Left lung (tissue), 10 donors: Measurements from ENCODE around the gene UCN. TPM values are rescaled to one million over a fixed set of nuclear protein-coding genes. Genes with fewer than 3 reads are reported as not detected.
"Not testable (repeated sequence)": the region's sequence is repeated elsewhere in the genome, so short reads cannot be mapped to it uniquely, and the experiment has no call there.

Source experiments
- ATAC-seq: fragments of 200-7000 bp; cut with Tn5 transposase; one replicate; pipeline ENCODE4 v1.9.1; 2020; ENCODE audit warnings: moderate library complexity
- DNase-seq, 4 donors: peaks; one replicate each; pipeline ENCODE4 v3.0.0-alpha.2; 2013 to 2020
- H3K27ac ChIP-seq, 2 donors: fragments of 200-600 bp; sonication (generic) in 1 of 2; one replicate each; pipeline versions ENCODE4 v1.5.0 to v1.8.0; 2020 to 2021
- H3K27me3 ChIP-seq, 2 donors: fragments of 200-600 bp; sonication (generic) in 1 of 2; one replicate each; pipeline versions ENCODE4 v1.5.0 to v1.8.0; 2020 to 2021
- H3K36me3 ChIP-seq, 2 donors: fragments of 200-600 bp; sonication (generic) in 1 of 2; one replicate each; pipeline versions ENCODE4 v1.5.0 to v1.8.0; 2020 to 2021
- H3K4me1 ChIP-seq, 2 donors: fragments of 200-600 bp; one replicate each; pipeline ENCODE4 v1.8.0; 2021
- H3K4me3 ChIP-seq, 2 donors: fragments of 200-600 bp; sonication (generic) in 1 of 2; one replicate each; pipeline versions ENCODE4 v1.5.0 to v1.8.0; 2020 to 2021; ENCODE audit warnings: mild to moderate bottlenecking in 1 of 2
- H3K9me3 ChIP-seq, 2 donors: fragments of 200-600 bp; sonication (generic) in 1 of 2; one replicate each; pipeline versions ENCODE4 v1.5.0 to v1.8.0; 2020 to 2021
- intact Hi-C, 2 donors: fragments of 100-400 bp; cut with DNase I; formaldehyde crosslinking; loops; one replicate each; pipeline versions ENCODE4 v1.11.2 to v1.14.2; 2022
- polyA plus RNA-seq, 6 donors: library from polyadenylated mRNA; unstranded; fragments of 120-200 nt; gene quantifications; one replicate each; pipeline ENCODE4 v1.2.1, GENCODE V29; 2013; ENCODE audit not compliant: insufficient read length in 6 of 6
- total RNA-seq, 2 donors: library from RNA; stranded (reverse); fragmentation: NEBNext Ultra II Directional; extraction: Animal tissue kit (Norgen Biotek cat#: 25700); gene quantifications; one replicate each; pipeline ENCODE4 v1.2.1, GENCODE V29; 2021
- TF ChIP-seq, protein P1 (sequence below), 2 donors: fragments of 200-600 bp; sonication (generic) in 1 of 2; IDR thresholded peaks; one replicate each; pipeline versions ENCODE4 v1.5.0 to v1.8.0; 2021; ENCODE audit warnings: antibody characterized with exemption in 2 of 2
- donor health status: DM: no; HTN: yes; CAD: no.
- donor health status: DM: no; HTN: no; CAD: no.

Gene UCN
- total and polyA plus RNA-seq, 8 donors: 1.3 to 2.6 (median 1.8) TPM

DNA sequence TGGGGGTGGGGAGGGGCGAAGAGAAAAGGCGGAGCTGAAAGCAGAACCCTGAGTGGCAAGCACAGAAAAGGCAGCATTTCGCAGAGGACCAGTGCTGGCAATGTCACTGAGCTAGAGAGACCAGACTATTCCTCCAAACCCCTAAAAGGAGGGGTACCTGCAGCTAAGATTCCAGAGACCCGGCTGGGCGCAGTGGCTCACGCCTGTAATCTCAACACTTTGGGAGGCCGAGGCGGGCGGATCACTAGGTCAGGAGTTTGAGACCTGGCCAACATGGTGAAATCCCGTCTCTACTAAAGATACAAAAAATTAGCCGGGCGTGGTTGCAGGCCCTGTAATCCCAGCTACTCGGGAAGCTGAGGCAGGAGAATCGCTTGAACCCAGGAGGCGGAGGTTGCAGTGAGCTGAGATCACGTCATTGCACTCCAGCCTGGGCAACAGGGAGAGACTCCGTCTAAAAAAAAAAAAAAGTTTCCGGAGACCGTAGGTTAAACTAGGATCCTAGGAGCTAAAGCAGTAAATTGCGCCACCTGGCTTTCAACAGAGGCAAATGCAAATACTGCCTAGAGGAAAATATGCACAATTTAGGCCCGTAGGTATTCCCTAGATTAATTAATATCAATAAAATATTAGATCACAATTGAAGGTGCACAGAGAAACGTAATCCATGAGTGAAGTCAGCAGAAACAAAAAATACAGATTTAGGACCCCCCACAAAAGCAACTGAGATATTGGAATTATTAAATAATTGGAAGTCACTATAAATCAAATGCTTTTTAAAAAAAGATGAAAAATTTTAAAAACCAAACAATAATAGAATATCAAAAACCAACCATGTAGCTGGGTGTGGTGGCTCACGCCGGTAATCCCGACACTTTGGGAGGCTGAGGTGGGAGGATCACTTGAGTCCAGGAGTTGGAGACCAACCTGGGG lies 4.9 kb downstream of the UCN start:
- Histone ChIP-seq H3K27me3 (peaks cover 27 to 41% of the 10 kb centered on the region in 2 donors), H3K4me3 (peak overlapping the region; percentile 31), H3K36me3 (peaks cover 0 to 4% of the 10 kb centered on the region in 2 donors), H3K27ac (no peak overlapping the region), H3K4me1 (peaks cover 0 to 32% of the 10 kb centered on the region in 2 donors), H3K9me3 (no peaks in the 10 kb centered on the region)
- DNase-seq (no peak), ATAC-seq (peak; percentile 89)
- intact Hi-C loops: no loop called here
- TF ChIP-seq, protein P1, sequence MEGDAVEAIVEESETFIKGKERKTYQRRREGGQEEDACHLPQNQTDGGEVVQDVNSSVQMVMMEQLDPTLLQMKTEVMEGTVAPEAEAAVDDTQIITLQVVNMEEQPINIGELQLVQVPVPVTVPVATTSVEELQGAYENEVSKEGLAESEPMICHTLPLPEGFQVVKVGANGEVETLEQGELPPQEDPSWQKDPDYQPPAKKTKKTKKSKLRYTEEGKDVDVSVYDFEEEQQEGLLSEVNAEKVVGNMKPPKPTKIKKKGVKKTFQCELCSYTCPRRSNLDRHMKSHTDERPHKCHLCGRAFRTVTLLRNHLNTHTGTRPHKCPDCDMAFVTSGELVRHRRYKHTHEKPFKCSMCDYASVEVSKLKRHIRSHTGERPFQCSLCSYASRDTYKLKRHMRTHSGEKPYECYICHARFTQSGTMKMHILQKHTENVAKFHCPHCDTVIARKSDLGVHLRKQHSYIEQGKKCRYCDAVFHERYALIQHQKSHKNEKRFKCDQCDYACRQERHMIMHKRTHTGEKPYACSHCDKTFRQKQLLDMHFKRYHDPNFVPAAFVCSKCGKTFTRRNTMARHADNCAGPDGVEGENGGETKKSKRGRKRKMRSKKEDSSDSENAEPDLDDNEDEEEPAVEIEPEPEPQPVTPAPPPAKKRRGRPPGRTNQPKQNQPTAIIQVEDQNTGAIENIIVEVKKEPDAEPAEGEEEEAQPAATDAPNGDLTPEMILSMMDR (IDR thresholded peaks at IDR 0.05): peak; percentile 85 to 92

DNA sequence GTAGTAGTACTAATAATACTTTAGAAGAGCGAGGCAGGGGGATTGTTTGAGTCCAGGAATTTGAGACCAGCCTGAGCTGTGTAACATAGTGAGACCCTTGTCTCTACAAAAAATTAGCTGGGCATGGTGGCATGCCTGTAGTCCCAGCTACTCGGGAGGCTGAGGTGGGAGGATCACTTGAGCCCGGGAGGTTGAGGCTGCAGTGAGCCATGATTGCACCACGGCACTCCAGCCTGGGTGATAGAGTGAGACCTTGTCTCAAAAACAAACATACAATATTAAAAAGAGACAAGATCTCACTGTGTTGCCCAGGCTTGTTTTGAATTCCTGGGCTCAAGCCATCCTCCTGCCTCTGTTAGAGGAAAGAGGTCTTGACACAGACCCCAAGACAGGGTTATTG lies 7.6 kb downstream of the UCN start:
- DNase-seq, ATAC-seq, H3K27ac ChIP-seq, H3K4me3 ChIP-seq, intact Hi-C loops, H3K36me3 ChIP-seq, H3K9me3 ChIP-seq: not testable (repeated sequence)
- peaks cover 0 to 14% of the 10 kb centered on the region in 2 donors for H3K27me3 ChIP-seq
- H3K4me1 ChIP-seq: peaks cover 0 to 13% of the 10 kb centered on the region in 2 donors

DNA sequence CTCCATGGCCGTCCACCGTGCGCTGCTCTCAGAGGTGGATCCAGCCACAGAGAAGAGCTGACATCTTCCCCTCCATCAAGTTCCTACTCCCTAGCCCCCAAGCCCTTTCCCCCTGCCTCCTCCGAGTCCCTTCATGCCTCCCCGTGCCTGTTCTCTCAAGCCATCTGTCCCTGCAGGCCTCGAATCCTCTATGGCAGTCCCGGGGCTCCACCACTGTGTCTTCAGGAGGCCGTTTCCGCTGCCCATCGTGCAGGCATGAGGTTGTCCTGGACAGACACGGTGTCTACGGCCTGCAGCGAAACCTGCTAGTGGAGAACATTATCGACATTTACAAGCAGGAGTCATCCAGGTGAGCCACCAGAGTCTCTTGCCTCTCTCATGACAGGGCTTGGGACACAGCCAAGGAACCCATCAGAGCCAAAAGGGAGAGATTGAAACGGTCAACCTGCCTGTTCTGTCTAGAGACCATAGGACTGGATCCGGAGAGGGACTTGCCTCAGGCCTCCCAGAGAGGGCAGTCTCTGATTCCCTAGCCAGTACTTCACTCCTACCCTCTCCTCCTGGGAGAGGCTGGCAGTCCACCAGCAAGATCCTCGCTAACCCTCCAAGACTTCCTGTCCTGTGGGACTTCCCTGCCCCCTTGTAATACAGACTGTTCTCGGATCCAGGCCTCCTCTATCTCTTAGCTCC lies 9.7 kb downstream of the UCN start:
- Histone ChIP-seq H3K4me3 (no peak overlapping the region), H3K36me3 (no peaks in the 10 kb centered on the region), H3K27ac (no peak overlapping the region), H3K27me3 (peaks cover 0 to 6% of the 10 kb centered on the region in 2 donors), H3K9me3 (no peaks in the 10 kb centered on the region), H3K4me1 (peaks cover 0 to 12% of the 10 kb centered on the region in 2 donors)
- ATAC-seq (peak; percentile 56), DNase-seq (no peak)
- intact Hi-C loops: no loop called here
- TF ChIP-seq, protein P1 (IDR thresholded peaks at IDR 0.05): no peak

DNA sequence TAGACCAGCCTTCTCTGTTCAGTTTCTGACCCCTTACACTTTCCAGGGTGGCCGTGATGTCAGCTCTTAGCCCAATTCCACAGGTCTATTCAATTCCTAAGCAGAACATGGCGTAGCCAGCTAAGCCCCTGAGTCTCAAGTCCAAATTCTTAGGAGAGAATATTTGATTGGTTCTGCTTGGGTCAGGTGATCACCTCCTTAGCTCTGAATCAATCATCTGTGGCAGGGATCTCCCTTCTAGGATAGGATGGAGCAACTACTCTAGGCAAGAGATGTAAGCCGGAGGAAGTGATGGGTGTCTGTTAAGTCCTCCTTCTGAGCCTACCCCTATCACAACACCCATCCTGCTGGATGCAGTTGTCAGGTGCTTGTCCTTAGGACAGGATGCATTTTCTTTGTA lies 11.1 kb downstream of the UCN start:
- no peak for ATAC-seq
- Histone ChIP-seq H3K4me3 (no peak overlapping the region), H3K27ac (no peak overlapping the region), H3K4me1 (no peaks in the 10 kb centered on the region), H3K36me3 (no peaks in the 10 kb centered on the region), H3K9me3 (no peaks in the 10 kb centered on the region), H3K27me3 (peaks cover 0 to 7% of the 10 kb centered on the region in 2 donors)
- TF ChIP-seq, protein P1 (IDR thresholded peaks at IDR 0.05): no peak
- no peak for DNase-seq
- intact Hi-C loops: no loop called here

DNA sequence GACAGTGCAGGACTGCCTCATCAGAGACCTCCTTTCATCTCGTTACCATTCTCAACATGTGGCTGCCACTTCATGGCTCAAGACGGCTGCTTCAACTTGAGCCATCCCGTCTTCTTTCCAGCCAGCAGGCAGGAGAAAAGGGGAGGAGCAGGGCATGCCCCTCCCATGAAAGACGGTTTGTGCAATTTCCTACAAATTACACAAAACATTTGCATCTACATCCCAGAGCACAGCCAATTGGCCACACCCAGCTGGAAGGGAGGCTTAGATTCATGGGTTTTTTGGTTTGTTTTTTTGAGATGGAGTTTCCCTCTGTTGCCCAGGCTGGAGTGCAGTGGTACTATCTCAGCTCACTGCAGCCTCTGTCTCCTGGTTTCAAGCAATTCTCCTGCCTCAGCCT lies 11.8 kb downstream of the UCN start:
- TF ChIP-seq, protein P1 (IDR thresholded peaks at IDR 0.05): no peak
- intact Hi-C loops: no loop called here
- no peak for ATAC-seq
- DNase-seq: no peak
- no peak overlapping the region for H3K27ac ChIP-seq
- peaks cover 0 to 7% of the 10 kb centered on the region in 2 donors for H3K27me3 ChIP-seq
- no peak overlapping the region for H3K4me3 ChIP-seq
- H3K4me1 ChIP-seq: no peaks in the 10 kb centered on the region
- no peaks in the 10 kb centered on the region for H3K36me3 ChIP-seq
- no peaks in the 10 kb centered on the region for H3K9me3 ChIP-seq
